Natural killer cell treated with Interleukin-12 subunit alpha and Interleukin-12 subunit beta and Interleukin-15 and Interleukin-18, amount 100 ng/mL, for 72 hours (primary cell): ENCODE measurements around the gene IL4I1. TPM values are rescaled to one million over a fixed set of nuclear protein-coding genes. Genes with fewer than 3 reads are reported as not detected.

Source experiments
- ATAC-seq, 2 donors: fragments of 150-1000 bp; cut with Tn5 transposase in 1 of 2; sonication (Bioruptor Pico), chemical (Tn5 transposase) in 1 of 2; 2 replicates each; pipeline ENCODE4 v1.10.0; 2021
- DNase-seq: peaks from one replicate; pipeline ENCODE4 v3.0.0; 2022; ENCODE audit warnings: low spot score
- H3K27ac Mint-ChIP-seq, 2 donors: 1 replicate in 1 of 2; 2 replicates in 1 of 2; pipeline ENCODE4 v1.8.0; 2022; ENCODE audit warnings: mixed read lengths in 2 of 2, mild to moderate bottlenecking in 1 of 2, moderate library complexity in 1 of 2
- H3K27me3 Mint-ChIP-seq, 2 donors: 1 replicate in 1 of 2; 2 replicates in 1 of 2; pipeline ENCODE4 v1.8.0; 2022; ENCODE audit warnings: mixed read lengths in 2 of 2
- H3K36me3 Mint-ChIP-seq: one replicate; pipeline ENCODE4 v1.8.0; 2022; ENCODE audit warnings: mixed read lengths
- H3K4me1 Mint-ChIP-seq, 2 donors: 1 replicate in 1 of 2; 2 replicates in 1 of 2; pipeline ENCODE4 v1.8.0; 2022; ENCODE audit warnings: low read depth in 2 of 2, mixed read lengths in 2 of 2, mild to moderate bottlenecking in 1 of 2
- H3K4me3 Mint-ChIP-seq: one replicate; pipeline ENCODE4 v1.8.0; 2022; ENCODE audit warnings: mixed read lengths
- H3K9me3 Mint-ChIP-seq: 2 replicates; pipeline ENCODE4 v1.8.0; 2022; ENCODE audit warnings: mixed read lengths
- total RNA-seq, 2 donors: library from RNA; stranded (reverse); gene quantifications; one replicate each; pipeline ENCODE4 v1.2.3, GENCODE V29; 2022

IL4I1 gene
- total RNA-seq, 2 donors from 2014 or later = 2.4 to 15.1 TPM

DNA sequence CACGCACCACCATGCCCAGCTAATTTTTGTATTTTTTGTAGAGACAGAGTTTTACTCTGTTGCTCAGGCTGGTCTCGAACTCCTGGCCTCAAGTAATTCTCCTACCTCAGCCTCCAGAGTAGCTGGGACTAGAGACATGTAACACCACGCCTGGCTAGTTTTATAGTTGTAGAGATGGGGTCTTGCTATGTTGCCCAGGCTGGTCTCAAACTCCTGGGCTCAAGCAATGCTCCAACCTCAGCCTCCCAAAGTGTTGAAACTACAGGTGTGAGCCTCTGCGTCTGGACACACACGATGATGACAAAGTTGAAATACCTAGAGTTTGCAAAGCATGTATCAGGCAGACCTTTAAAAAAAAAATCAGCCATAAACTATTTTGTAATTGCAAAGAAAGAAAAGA lies 50.3 kb downstream of the IL4I1 start:
- peaks cover 6% of the 10 kb centered on the region for H3K36me3 Mint-ChIP-seq
- ATAC-seq (no peak), DNase-seq (no peak)
- peaks cover 23 to 24% of the 10 kb centered on the region in 2 donors for H3K4me1 Mint-ChIP-seq
- H3K27me3 Mint-ChIP-seq = no peaks in the 10 kb centered on the region
- peaks cover 3% of the 10 kb centered on the region for H3K9me3 Mint-ChIP-seq
- H3K27ac Mint-ChIP-seq = no peak overlapping the region
- no peak overlapping the region for H3K4me3 Mint-ChIP-seq

DNA sequence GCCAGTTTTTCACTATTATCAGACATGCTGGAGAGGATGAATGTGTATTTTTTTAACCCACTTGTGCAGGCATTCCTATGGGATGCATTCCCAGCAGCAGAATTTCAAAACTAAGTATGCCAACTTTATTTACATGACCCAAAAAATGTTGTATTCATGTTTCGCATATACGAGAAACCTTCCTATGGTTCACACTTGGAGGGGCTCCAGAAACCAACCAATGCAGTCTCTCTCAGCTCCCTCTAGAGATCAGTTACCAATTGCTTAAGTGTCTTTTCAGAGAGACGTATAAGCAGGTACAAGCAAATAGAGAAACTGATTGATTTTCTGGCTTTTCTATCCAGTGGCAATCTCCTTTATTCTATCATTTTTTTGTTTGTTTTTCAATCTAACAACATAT lies 51.3 kb downstream of the IL4I1 start:
- no peak for DNase-seq
- H3K27me3 Mint-ChIP-seq = no peaks in the 10 kb centered on the region
- H3K9me3 Mint-ChIP-seq = peaks cover 3% of the 10 kb centered on the region
- ATAC-seq = no peak
- no peak overlapping the region for H3K4me3 Mint-ChIP-seq
- H3K36me3 Mint-ChIP-seq = peaks cover 6% of the 10 kb centered on the region
- H3K27ac Mint-ChIP-seq = no peak overlapping the region
- peaks cover 23 to 24% of the 10 kb centered on the region in 2 donors for H3K4me1 Mint-ChIP-seq

DNA sequence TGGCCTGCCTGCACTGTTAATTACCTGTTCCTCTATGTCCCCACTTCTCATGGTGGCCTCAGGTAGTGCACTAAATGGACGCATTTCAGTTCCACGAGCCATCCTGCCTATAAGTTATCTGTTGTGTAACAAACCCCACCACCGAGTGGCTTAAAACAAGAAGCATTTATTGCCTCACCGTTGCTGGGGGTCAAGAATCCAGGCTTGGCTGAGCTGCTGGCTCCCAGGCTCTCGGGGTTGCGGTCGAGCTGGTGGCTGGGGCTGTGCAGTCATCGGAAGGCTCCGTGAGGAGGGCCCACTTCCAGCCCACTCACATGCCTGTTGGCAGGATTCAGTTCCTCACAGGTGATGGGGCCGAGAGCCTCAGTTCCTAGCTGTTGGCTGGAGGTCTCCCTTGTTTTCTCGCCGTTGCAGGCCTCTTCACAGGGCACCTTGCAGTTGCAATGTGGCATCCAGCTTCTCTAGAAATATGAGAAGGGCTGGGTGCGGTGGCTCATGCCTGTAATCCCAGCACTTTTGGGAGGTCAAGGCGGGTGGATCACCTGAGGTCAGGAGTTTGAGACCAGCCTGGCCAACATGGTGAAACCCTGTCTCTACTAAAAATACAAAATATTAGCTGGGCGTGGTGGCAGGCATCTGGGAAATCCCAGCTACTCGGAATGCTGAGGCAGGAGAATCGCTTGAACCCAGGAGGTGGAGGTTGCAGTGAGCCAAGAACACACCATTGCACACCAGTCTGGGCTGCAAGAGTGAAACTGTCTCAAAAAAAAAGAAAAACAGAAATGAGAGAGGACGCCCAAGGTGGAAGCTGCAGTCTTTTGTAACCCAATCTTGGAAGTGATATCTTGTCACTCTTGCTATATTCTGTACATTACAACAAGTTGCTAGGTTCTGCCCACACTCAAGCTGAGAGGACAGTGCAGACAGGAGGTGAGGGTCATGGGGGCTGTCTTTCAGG lies 52.3 kb downstream of the IL4I1 start:
- H3K27ac Mint-ChIP-seq = no peak overlapping the region
- H3K36me3 Mint-ChIP-seq = peaks cover 6% of the 10 kb centered on the region
- DNase-seq (no peak), ATAC-seq (no peak)
- peaks cover 16 to 17% of the 10 kb centered on the region in 2 donors for H3K4me1 Mint-ChIP-seq
- H3K4me3 Mint-ChIP-seq = no peak overlapping the region
- no peaks in the 10 kb centered on the region for H3K27me3 Mint-ChIP-seq
- peaks cover 3% of the 10 kb centered on the region for H3K9me3 Mint-ChIP-seq

DNA sequence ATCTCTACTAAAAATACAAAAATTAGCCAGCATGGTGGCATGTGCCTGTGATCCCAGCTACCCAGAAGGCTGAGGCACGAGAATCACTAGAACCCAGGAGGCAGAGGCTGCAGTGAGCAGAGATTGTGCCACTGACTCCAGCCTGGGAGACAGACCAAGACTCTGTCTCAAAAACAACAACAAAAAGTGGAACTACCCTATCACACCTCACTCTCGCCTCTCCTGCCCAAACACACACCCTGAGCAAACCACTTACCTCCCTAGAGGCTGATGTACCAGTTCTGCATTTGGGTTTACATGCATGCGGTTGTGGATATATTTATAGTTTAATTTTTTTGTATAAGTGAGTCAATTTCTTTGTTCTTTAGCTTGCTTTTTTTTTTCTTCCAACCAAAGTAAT lies 53.4 kb downstream of the IL4I1 start:
- peaks cover 9% of the 10 kb centered on the region for H3K36me3 Mint-ChIP-seq
- no peaks in the 10 kb centered on the region for H3K9me3 Mint-ChIP-seq
- H3K4me1 Mint-ChIP-seq = peaks cover 9 to 10% of the 10 kb centered on the region in 2 donors
- ATAC-seq (no peak), DNase-seq (no peak)
- H3K27ac Mint-ChIP-seq = no peak overlapping the region
- no peak overlapping the region for H3K4me3 Mint-ChIP-seq
- no peaks in the 10 kb centered on the region for H3K27me3 Mint-ChIP-seq

DNA sequence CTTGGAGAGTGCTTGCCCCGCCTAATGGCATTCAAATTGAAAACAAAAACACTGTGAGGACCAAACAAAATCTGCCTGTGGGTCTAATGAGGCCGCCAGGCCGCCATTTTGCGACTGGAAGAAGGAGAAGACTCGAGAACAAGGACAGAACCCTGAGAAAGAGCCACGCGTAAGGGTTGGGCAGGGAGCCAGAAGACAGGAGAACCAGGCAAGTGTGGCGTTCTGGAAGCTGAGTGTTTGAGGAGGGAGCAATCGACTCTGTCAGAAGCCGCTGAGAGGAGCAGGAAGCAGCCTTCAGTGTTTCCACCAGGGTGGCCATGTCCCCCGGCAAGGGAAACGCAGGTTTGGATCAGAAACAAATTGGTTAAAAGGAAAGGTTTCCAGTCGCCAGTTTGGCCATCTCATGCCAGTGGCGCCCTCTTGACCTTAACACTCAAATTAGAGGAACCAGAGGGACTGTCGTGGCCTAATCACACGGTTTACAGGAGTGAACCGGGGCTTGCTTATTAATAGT lies 55.9 kb downstream of the IL4I1 start:
- DNase-seq = no peak
- Mint-ChIP-seq H3K9me3 (no peaks in the 10 kb centered on the region), H3K4me1 (peaks cover 7 to 10% of the 10 kb centered on the region in 2 donors), H3K36me3 (peaks cover 16% of the 10 kb centered on the region), H3K4me3 (no peak overlapping the region), H3K27ac (no peak overlapping the region), H3K27me3 (no peaks in the 10 kb centered on the region)
- ATAC-seq = no peak

DNA sequence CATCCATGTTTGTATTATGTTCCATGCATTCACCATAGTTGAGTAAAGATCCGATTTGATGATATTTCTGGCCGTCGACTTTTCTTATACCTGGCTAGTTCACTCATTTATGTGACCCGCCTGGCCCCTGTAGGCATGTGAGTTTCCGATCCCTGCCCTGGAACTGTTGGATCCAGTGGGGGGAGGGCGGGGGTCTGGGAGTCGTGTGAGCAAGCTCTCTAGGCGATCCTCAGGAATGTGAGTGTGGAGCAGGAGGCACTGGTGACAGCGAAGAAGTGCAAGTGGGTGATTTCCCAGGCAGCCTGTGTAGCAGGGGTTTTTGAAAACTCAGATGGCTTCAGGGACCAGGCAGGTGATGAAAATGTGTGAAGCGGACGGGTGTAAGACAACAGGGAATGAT lies 56.4 kb downstream of the IL4I1 start:
- Mint-ChIP-seq H3K4me3 (no peak overlapping the region), H3K36me3 (peaks cover 16% of the 10 kb centered on the region), H3K27me3 (no peaks in the 10 kb centered on the region), H3K9me3 (no peaks in the 10 kb centered on the region), H3K27ac (no peak overlapping the region), H3K4me1 (peaks cover 7 to 10% of the 10 kb centered on the region in 2 donors)
- DNase-seq (no peak), ATAC-seq (no peak)

DNA sequence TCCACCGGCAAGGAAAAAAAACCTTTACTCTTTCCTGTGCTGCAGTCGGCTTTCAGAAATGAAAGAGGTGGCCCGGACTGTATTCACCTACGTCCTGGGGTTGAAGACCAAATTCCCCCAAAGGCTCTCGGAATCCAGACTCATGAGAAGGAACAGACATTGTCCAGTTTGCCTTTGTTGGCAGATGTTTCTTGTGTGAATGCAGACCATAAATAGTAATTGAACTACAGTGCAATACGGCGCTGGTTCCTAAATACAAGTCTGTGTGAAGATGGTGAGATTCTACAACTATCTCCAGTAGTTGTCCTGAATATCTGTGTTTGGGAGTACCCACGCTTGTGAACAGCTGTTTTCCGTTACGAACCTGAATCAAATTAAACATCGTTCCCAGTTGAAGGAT lies 57.0 kb downstream of the IL4I1 start:
- H3K36me3 Mint-ChIP-seq = peaks cover 16% of the 10 kb centered on the region
- H3K4me3 Mint-ChIP-seq = no peak overlapping the region
- H3K9me3 Mint-ChIP-seq = no peaks in the 10 kb centered on the region
- H3K4me1 Mint-ChIP-seq = peaks cover 7 to 10% of the 10 kb centered on the region in 2 donors
- DNase-seq (no peak), ATAC-seq (no peak)
- no peaks in the 10 kb centered on the region for H3K27me3 Mint-ChIP-seq
- no peak overlapping the region for H3K27ac Mint-ChIP-seq

Other genes starting within 250 kb of the IL4I1 start
- gene IRF3, start 231.0 kb downstream of the IL4I1 start, total RNA-seq = 100 to 1,000 TPM; 167 to 185 TPM
- 10 to 100 TPM; 45.9 to 98.0 TPM for gene BCL2L12, start 231.0 kb downstream of the IL4I1 start, total RNA-seq
- gene PRMT1, start 219.6 kb downstream of the IL4I1 start, total RNA-seq = 100 to 1,000 TPM; 268 to 457 TPM
- 10 to 100 TPM in 1 of 2 donors, 1 to 10 TPM in 1; 5.7 to 18.5 TPM for gene ADM5, start 207.3 kb downstream of the IL4I1 start, total RNA-seq
- 1 to 10 TPM in 1 of 2 donors, under 1 TPM in 1; 0.52 to 2.7 TPM for gene CPT1C, start 205.8 kb downstream of the IL4I1 start, total RNA-seq
- gene TSKS, start 133.6 kb downstream of the IL4I1 start, total RNA-seq = under 1 TPM; 0.38 to 0.53 TPM
- 100 to 1,000 TPM; 131 to 142 TPM for gene AP2A1, start 129.9 kb downstream of the IL4I1 start, total RNA-seq
- 10 to 100 TPM; 10.7 to 18.0 TPM for gene FUZ, start 83.6 kb downstream of the IL4I1 start, total RNA-seq
- gene MED25, start 78.6 kb downstream of the IL4I1 start, total RNA-seq = 10 to 100 TPM; 48.0 to 64.6 TPM
- gene PTOV1, start 45.7 kb downstream of the IL4I1 start, total RNA-seq = 10 to 100 TPM; 64.6 to 78.0 TPM
- gene PNKP, start 29.3 kb downstream of the IL4I1 start, total RNA-seq = 100 to 1,000 TPM; 146 to 205 TPM
- gene AKT1S1, start 19.5 kb downstream of the IL4I1 start, total RNA-seq = 10 to 100 TPM; 16.8 to 32.1 TPM
- 10 to 100 TPM; 26.0 to 34.0 TPM for gene TBC1D17, start 19.2 kb downstream of the IL4I1 start, total RNA-seq
- 10 to 100 TPM; 12.1 to 12.4 TPM for gene ATF5, start 32.3 kb upstream of the IL4I1 start, total RNA-seq
- gene NUP62, start 32.6 kb upstream of the IL4I1 start, total RNA-seq = 100 to 1,000 TPM; 109 to 187 TPM
- gene SIGLEC11, start 64.3 kb upstream of the IL4I1 start, total RNA-seq = not detected
- 10 to 100 TPM; 52.1 to 70.9 TPM for gene VRK3, start 128.5 kb upstream of the IL4I1 start, total RNA-seq
- gene ZNF473, start 129.1 kb upstream of the IL4I1 start, total RNA-seq = 10 to 100 TPM in 1 of 2 donors, 1 to 10 TPM in 1; 6.2 to 10.3 TPM